ENCODE measurements around the gene PRMT7.

Gene PRMT7

DNA sequence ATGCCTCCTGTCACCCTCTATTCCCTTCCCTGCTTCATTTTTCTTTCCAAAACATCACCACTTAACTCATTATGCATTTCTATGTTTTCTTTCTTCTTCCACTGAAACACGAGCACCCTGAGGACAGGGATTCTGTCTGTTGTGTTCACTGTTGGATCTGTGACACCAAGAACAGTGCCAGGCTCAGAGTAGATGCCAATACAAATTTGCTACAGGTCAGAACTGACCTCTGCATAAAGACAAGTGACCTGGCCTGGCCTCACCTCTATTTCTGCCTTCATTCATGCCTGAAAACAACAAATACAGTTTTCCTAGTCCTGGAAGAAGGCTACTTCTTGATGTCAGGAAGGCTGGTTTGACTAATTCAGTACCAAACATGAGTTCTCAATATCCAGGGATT is 92.4 kb downstream of the PRMT7 start:
- TF ChIP-seq, protein P1, sequence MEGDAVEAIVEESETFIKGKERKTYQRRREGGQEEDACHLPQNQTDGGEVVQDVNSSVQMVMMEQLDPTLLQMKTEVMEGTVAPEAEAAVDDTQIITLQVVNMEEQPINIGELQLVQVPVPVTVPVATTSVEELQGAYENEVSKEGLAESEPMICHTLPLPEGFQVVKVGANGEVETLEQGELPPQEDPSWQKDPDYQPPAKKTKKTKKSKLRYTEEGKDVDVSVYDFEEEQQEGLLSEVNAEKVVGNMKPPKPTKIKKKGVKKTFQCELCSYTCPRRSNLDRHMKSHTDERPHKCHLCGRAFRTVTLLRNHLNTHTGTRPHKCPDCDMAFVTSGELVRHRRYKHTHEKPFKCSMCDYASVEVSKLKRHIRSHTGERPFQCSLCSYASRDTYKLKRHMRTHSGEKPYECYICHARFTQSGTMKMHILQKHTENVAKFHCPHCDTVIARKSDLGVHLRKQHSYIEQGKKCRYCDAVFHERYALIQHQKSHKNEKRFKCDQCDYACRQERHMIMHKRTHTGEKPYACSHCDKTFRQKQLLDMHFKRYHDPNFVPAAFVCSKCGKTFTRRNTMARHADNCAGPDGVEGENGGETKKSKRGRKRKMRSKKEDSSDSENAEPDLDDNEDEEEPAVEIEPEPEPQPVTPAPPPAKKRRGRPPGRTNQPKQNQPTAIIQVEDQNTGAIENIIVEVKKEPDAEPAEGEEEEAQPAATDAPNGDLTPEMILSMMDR (IDR thresholded peaks at IDR 0.05; ENCODE audit: insufficient read depth, low read depth, low read length, missing control alignments): no peak
- H3K4me3 ChIP-seq (ENCODE audit: low read depth, low read length): no peak overlapping the region
- DNase-seq (ENCODE audit: low read depth): no peak

DNA sequence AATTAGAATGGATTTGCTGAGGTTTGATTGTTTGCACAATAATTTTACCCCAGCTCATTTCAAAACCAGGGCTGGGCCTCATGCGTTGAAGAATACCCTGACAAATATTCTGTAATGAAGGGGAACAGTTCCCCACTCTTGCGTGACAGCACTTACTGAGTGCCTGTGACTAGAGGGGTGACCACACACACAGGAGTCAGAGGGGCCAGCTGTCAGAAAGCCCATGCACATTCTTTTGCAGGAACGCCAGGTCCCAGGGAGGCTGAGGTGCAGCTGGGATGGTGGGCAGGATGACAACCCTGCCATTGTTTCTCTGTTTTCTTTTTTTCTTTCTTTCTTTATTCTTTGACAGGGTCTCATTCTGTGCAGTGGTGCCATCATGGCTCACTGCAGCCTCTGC is 92.9 kb downstream of the PRMT7 start:
- TF ChIP-seq, protein P1 (IDR thresholded peaks at IDR 0.05; ENCODE audit: insufficient read depth, low read depth, low read length, missing control alignments): no peak
- H3K4me3 ChIP-seq (ENCODE audit: low read depth, low read length): no peak overlapping the region
- DNase-seq (ENCODE audit: low read depth): no peak

GRCh38 chr16:68404736-68405345 is 94.0 kb downstream of the PRMT7 start:
- TF ChIP-seq, protein P1 (IDR thresholded peaks at IDR 0.05; ENCODE audit: insufficient read depth, low read depth, low read length, missing control alignments): no peak
- no peak for DNase-seq (ENCODE audit: low read depth)

GRCh38 chr16:68406458-68407152 is 95.8 kb downstream of the PRMT7 start:
- DNase-seq (ENCODE audit: low read depth): no peak
- TF ChIP-seq, protein P1 (IDR thresholded peaks at IDR 0.05; ENCODE audit: insufficient read depth, low read depth, low read length, missing control alignments): no peak
- no peak overlapping the region for H3K4me3 ChIP-seq (ENCODE audit: low read depth, low read length)

More at GRCh38 chr16:68404736-68405345, 94.0 kb downstream of the PRMT7 start:
- H3K4me3 ChIP-seq (ENCODE audit: low read depth, low read length): no peak overlapping the region

Measured in GM12865 (cell line).